Measurements from ENCODE around the gene PIP5K1B.

Gene PIP5K1B

DNA sequence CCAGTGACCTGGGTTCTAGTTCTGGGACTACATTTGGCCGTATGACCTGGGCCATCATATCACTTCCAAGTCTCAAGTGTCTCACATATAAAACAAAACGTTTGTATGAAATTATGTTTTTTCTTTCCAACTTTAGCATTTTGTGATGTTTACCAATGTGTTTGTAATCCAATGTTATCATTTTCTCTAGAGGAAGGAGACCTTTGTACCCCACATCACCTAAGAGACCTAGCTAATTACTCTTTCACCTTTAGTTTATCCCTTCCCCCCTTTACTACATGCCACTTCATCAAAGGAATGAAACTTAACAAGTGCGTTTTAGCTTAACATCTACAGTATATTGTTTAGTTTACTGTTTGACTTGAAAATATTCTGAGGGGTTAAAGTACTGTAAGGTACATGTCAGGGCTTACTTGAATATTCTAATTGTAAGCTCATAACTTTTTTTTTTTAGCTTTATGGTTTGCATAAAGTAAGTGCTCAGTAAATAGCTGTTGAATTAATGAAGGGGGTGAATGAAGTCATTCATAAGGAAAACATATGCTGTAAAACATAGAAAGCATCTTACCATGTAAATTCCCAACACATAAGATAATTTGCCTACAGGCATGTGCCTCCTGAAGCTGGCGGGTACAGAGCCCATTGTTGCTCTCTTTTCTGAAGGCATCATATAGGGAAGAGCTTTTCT is 2.9 kb downstream of the PIP5K1B start:
- no peaks in the 10 kb centered on the region for H3K9me3 ChIP-seq (ENCODE audit: control insufficient read depth, insufficient read depth, low read length)
- H3K27ac ChIP-seq (ENCODE audit: low read depth, low read length), result no peak overlapping the region
- peaks cover 47% of the 10 kb centered on the region for H3K27me3 ChIP-seq (ENCODE audit: control insufficient read depth, insufficient read depth, low read length)

DNA sequence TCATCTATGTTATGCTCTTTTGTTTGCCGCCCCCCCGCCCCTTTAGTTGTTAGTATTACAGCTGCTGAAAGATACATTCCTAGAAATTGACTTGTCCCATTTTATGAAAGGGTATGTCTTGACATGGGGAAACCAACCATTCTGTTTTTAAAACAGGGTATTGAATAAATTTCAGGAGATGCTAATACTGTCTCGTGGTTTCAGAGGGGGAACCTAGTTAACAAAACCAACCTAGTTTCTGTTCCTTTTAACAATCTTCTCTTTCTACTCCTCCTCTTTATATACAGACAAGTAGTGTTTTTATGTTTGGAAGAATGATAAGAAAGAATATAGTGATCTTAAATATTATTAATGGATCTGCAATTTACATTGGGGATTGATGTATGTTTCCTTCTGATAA is 3.5 kb downstream of the PIP5K1B start:
- Histone ChIP-seq H3K36me3 (ENCODE audit: control insufficient read depth, insufficient read depth, low read length) (no peaks in the 10 kb centered on the region), H3K4me1 (ENCODE audit: control insufficient read depth, insufficient read depth, low read length) (peaks cover 19% of the 10 kb centered on the region), H3K4me3 (ENCODE audit: low read depth, low read length) (no peak overlapping the region), H3K27me3 (ENCODE audit: control insufficient read depth, insufficient read depth, low read length) (peaks cover 42% of the 10 kb centered on the region), H3K27ac (ENCODE audit: low read depth, low read length) (no peak overlapping the region), H3K9ac (ENCODE audit: low read depth, low read length) (no peak overlapping the region), H3K9me3 (ENCODE audit: control insufficient read depth, insufficient read depth, low read length) (no peaks in the 10 kb centered on the region)

More for the DNA sequence above, 2.9 kb downstream of the PIP5K1B start:
- Histone ChIP-seq H3K4me3 (ENCODE audit: low read depth, low read length) (no peak overlapping the region), H3K4me1 (ENCODE audit: control insufficient read depth, insufficient read depth, low read length) (peaks cover 19% of the 10 kb centered on the region), H3K9ac (ENCODE audit: low read depth, low read length) (no peak overlapping the region), H3K36me3 (ENCODE audit: control insufficient read depth, insufficient read depth, low read length) (no peaks in the 10 kb centered on the region)

DNA sequence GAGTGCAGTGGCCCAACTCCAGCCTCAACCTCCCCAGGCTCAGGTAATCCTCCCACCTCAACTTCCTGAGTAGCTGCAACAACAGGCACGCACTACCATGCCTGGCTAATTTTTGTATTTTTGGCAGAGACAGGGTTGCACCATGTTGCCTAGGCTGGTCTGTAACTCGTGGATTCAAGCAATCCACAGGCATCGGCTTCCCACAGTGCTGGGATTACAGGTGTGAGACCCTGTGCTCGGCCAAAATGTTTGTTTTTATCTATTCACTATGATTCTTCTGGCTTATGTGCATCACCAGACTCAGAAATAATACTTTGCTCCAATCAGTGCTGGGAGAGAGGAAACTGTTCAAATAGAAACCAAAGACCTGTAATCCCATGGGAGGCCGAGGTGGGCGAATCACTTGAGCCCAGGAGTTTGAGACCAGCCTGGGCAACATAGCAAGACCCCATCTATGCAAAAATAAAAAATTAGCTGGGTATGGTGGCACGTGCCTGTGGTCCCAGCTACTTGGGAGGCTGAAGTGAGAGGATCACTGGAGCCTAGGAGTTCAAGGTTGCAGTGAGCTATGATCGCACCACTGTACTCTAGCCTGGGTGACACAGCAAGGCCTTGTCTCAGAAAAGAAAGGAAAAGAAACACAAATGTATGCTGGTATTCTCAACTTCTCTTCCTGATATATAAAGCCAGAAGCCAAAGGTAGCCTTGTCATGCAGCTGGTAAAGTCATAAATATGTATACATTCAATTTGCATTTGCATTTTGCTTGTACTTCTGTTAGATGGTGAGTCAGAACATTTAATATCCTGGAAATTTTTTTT is 4.5 kb downstream of the PIP5K1B start:
- H3K4me3 ChIP-seq (ENCODE audit: low read depth, low read length), result no peak overlapping the region
- H3K9ac ChIP-seq (ENCODE audit: low read depth, low read length), result no peak overlapping the region
- no peaks in the 10 kb centered on the region for H3K36me3 ChIP-seq (ENCODE audit: control insufficient read depth, insufficient read depth, low read length)
- peaks cover 11% of the 10 kb centered on the region for H3K4me1 ChIP-seq (ENCODE audit: control insufficient read depth, insufficient read depth, low read length)
- no peak overlapping the region for H3K27ac ChIP-seq (ENCODE audit: low read depth, low read length)
- peaks cover 33% of the 10 kb centered on the region for H3K27me3 ChIP-seq (ENCODE audit: control insufficient read depth, insufficient read depth, low read length)
- H3K9me3 ChIP-seq (ENCODE audit: control insufficient read depth, insufficient read depth, low read length), result no peaks in the 10 kb centered on the region

DNA sequence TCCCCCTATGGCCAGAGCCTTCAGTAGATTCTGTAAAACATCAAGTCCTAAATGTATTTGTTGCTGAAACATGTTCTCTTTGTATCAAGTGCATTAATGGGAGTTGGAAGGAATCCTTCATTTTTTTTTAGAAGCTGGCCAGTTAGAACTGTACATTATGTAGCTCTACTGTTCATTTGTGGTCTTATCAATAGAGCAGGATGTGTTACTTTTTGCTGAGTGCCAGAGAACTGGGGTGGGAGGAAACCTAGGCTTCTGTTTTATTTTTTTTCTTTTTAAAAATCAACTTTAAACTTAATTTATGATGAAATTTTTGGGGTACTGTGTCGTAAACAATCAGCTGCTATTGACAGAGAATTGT is 5.1 kb downstream of the PIP5K1B start:
- Histone ChIP-seq H3K4me3 (ENCODE audit: low read depth, low read length) (no peak overlapping the region), H3K27ac (ENCODE audit: low read depth, low read length) (no peak overlapping the region), H3K27me3 (ENCODE audit: control insufficient read depth, insufficient read depth, low read length) (peaks cover 33% of the 10 kb centered on the region), H3K9me3 (ENCODE audit: control insufficient read depth, insufficient read depth, low read length) (no peaks in the 10 kb centered on the region), H3K9ac (ENCODE audit: low read depth, low read length) (no peak overlapping the region), H3K4me1 (ENCODE audit: control insufficient read depth, insufficient read depth, low read length) (peaks cover 11% of the 10 kb centered on the region), H3K36me3 (ENCODE audit: control insufficient read depth, insufficient read depth, low read length) (no peaks in the 10 kb centered on the region)

DNA sequence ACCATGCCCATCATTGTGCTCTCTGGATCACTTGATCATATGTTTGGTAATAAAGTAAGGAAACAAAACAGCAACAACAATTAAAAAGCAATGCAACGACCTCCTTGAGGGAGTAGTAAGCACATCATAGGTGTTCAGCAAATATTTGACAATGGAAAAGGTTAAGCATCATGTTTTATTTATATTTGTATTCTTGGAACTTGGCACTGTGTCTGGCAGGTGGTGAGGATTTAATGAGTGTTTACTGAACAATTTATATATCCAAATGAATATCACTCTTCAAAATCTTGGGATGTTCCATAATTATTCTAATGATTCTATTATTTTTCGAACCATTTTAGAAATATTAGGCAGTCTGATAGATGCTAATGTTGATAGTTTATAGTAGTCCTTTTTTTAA is 6.2 kb downstream of the PIP5K1B start:
- Histone ChIP-seq H3K36me3 (ENCODE audit: control insufficient read depth, insufficient read depth, low read length) (no peaks in the 10 kb centered on the region), H3K9me3 (ENCODE audit: control insufficient read depth, insufficient read depth, low read length) (no peaks in the 10 kb centered on the region), H3K9ac (ENCODE audit: low read depth, low read length) (no peak overlapping the region), H3K27ac (ENCODE audit: low read depth, low read length) (no peak overlapping the region), H3K4me1 (ENCODE audit: control insufficient read depth, insufficient read depth, low read length) (peaks cover 10% of the 10 kb centered on the region), H3K4me3 (ENCODE audit: low read depth, low read length) (no peak overlapping the region), H3K27me3 (ENCODE audit: control insufficient read depth, insufficient read depth, low read length) (peaks cover 25% of the 10 kb centered on the region)

DNA sequence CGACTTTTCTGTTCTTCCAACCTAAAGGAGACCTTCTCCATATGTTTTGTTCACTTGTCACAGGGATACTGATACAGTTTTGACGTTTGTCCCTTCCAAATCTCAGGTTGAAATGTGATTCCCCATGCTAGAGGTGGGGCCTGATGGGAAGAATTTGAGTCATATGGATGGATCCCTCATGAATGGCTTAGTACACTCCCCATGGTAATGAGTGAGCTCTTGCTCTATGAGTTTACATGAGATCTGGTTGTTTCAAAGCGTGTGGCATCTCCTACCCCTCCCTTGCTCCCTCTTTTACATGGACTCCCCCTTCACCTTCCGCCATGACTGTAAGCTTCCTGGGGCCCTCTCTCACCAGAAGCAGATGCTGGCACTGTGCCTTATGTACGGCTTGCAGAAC is 6.9 kb downstream of the PIP5K1B start:
- Histone ChIP-seq H3K4me1 (ENCODE audit: control insufficient read depth, insufficient read depth, low read length) (peaks cover 4% of the 10 kb centered on the region), H3K4me3 (ENCODE audit: low read depth, low read length) (no peak overlapping the region), H3K9ac (ENCODE audit: low read depth, low read length) (no peak overlapping the region), H3K27ac (ENCODE audit: low read depth, low read length) (no peak overlapping the region), H3K27me3 (ENCODE audit: control insufficient read depth, insufficient read depth, low read length) (peaks cover 19% of the 10 kb centered on the region), H3K9me3 (ENCODE audit: control insufficient read depth, insufficient read depth, low read length) (no peaks in the 10 kb centered on the region), H3K36me3 (ENCODE audit: control insufficient read depth, insufficient read depth, low read length) (no peaks in the 10 kb centered on the region)

DNA sequence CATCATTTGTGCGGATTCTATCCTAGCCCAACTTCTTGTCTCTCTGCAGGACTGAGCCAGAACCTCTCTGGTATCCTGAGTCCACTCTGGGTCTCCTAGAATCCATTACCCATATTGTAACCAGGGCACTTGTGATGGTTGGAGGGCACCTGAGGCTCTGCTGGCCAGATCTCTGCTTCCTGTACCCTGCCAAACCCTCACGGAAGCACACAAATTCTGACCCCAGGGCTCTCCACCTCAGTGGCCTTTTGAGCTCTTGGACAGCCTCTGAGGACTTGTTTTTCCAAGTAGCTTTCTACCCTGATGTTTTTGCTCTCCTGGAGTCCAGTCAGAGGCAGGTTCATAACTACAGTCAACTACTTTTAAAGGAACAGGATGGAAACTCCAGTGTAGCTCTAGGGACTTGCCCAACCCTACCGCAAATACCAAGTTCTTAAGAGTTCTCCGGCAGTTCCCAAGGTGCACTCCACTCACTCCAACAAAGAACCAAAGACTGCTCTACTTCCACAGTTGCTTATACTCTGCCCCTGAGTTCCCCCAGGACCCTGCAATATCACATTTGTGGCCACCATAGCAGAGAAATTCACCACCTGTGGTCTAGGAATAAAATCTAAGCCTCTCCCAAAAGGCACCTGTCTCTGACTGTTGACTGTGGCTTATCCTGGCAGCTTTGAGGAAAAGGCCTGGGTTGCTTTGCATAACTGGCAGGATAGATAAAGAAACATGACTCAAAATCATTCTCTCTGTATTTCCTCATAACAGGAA is 9.6 kb downstream of the PIP5K1B start:
- Histone ChIP-seq H3K27me3 (ENCODE audit: control insufficient read depth, insufficient read depth, low read length) (no peaks in the 10 kb centered on the region), H3K4me3 (ENCODE audit: low read depth, low read length) (no peak overlapping the region), H3K9me3 (ENCODE audit: control insufficient read depth, insufficient read depth, low read length) (no peaks in the 10 kb centered on the region), H3K27ac (ENCODE audit: low read depth, low read length) (no peak overlapping the region), H3K9ac (ENCODE audit: low read depth, low read length) (no peak overlapping the region), H3K36me3 (ENCODE audit: control insufficient read depth, insufficient read depth, low read length) (no peaks in the 10 kb centered on the region), H3K4me1 (ENCODE audit: control insufficient read depth, insufficient read depth, low read length) (no peaks in the 10 kb centered on the region)

DNA sequence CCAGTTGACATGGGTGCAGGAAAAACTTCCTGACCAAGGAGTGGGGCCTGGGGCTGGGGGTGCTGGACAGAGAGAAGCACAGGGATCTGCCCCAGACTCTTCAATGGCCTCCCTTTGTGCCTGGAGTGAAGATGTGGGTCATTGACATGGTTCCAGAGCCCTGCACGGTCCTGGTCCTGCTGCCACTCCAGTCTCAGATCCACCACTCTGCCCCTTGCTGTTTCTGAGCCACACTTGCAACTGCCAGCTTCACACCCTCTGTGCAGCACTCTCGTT is 10.1 kb downstream of the PIP5K1B start:
- Histone ChIP-seq H3K27ac (ENCODE audit: low read depth, low read length) (no peak overlapping the region), H3K36me3 (ENCODE audit: control insufficient read depth, insufficient read depth, low read length) (no peaks in the 10 kb centered on the region), H3K9ac (ENCODE audit: low read depth, low read length) (no peak overlapping the region), H3K9me3 (ENCODE audit: control insufficient read depth, insufficient read depth, low read length) (no peaks in the 10 kb centered on the region), H3K4me3 (ENCODE audit: low read depth, low read length) (no peak overlapping the region), H3K27me3 (ENCODE audit: control insufficient read depth, insufficient read depth, low read length) (no peaks in the 10 kb centered on the region), H3K4me1 (ENCODE audit: control insufficient read depth, insufficient read depth, low read length) (no peaks in the 10 kb centered on the region)

DNA sequence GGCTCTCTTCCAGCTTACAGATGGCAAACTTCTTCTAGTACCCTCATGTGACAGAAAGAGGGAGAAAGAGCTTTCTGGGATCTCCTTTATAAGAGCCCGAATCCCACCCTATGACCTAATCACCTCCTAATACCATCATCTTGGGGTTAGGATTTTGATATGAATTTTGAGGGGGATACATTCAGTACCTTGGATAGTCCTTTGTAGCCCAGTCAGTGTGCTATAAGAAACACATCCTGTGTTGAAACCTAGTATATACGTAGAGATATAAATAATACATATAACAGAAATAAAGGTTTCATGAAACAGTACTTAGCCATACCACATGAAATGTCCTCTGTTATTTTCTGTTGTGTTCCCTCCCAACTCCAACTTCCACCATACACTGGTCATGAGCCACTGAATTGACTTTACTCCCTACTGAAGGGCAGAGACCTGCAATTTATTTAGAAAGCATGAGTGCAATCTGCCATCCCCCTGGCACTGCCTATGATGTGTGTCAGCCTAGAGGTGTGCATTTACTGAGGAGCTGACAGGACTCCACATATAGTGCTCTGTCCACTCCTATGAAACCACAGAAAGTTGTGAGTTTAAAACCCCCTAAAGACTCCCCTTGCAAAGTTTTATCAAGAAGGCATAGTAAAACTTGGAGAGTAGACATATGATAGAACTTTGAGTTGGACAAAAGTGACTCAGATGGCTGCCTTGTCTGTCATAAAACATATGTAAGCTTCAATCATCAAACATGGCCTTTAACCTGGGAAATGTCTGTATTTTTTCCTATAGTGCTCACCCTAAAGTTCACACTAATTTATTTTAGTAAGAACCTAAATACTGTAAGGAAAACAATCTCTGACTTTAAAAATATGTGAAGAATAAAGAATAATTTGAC is 12.8 kb downstream of the PIP5K1B start:
- H3K4me3 ChIP-seq (ENCODE audit: low read depth, low read length), result no peak overlapping the region
- H3K9ac ChIP-seq (ENCODE audit: low read depth, low read length), result no peak overlapping the region
- H3K36me3 ChIP-seq (ENCODE audit: control insufficient read depth, insufficient read depth, low read length), result no peaks in the 10 kb centered on the region
- no peaks in the 10 kb centered on the region for H3K9me3 ChIP-seq (ENCODE audit: control insufficient read depth, insufficient read depth, low read length)
- H3K27me3 ChIP-seq (ENCODE audit: control insufficient read depth, insufficient read depth, low read length), result no peaks in the 10 kb centered on the region
- no peak overlapping the region for H3K27ac ChIP-seq (ENCODE audit: low read depth, low read length)
- no peaks in the 10 kb centered on the region for H3K4me1 ChIP-seq (ENCODE audit: control insufficient read depth, insufficient read depth, low read length)

DNA sequence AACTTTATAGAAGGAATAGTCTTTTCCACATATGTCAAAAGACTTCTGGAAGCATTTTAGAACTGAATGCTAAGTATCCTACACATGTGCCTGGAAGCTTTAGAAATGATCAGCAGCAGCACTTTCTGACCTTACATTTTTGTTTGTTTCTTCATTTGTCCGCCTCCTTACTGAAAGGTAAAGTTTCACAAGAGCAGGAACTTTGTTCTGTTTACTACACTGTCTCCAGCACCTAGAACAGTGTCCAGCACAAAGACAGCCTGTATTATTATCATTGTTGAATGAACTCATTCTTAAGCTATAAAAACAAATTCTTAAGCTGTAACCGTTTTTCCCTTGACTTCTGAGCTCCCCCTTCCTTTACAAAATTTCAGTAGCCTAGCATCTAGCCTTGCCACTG is 14.8 kb downstream of the PIP5K1B start:
- Histone ChIP-seq H3K27me3 (ENCODE audit: control insufficient read depth, insufficient read depth, low read length) (no peaks in the 10 kb centered on the region), H3K4me1 (ENCODE audit: control insufficient read depth, insufficient read depth, low read length) (no peaks in the 10 kb centered on the region), H3K9me3 (ENCODE audit: control insufficient read depth, insufficient read depth, low read length) (no peaks in the 10 kb centered on the region), H3K36me3 (ENCODE audit: control insufficient read depth, insufficient read depth, low read length) (no peaks in the 10 kb centered on the region), H3K27ac (ENCODE audit: low read depth, low read length) (no peak overlapping the region), H3K4me3 (ENCODE audit: low read depth, low read length) (no peak overlapping the region), H3K9ac (ENCODE audit: low read depth, low read length) (no peak overlapping the region)

All from HUES48 (cell line).